B cell (primary cell): ENCODE results near the gene IMMP2L. TPM values are rescaled to one million over a fixed set of nuclear protein-coding genes. Genes with fewer than 3 reads are reported as not detected.

Experiments used
- ATAC-seq: fragments of 200-7000 bp; cut with Tn5 transposase; one replicate; pipeline ENCODE4 v1.10.0; 2021; ENCODE audit warnings: low read depth, mild to moderate bottlenecking, moderate number of reproducible peaks, moderate library complexity
- CTCF ChIA-PET: fragments of 350-600 bp; sonication (Branson Sonifier 250); formaldehyde crosslinking; loops from one replicate; lab custom pipeline; 2021; ENCODE audit warnings: antibody characterized with exemption, inconsistent platforms; lab: Charles Lee
- POLR2A ChIA-PET: fragments of 350-600 bp; sonication (Branson Sonifier 250); formaldehyde crosslinking; loops from one replicate; lab custom pipeline; 2021; ENCODE audit warnings: antibody characterized with exemption; lab: Charles Lee
- DNase-seq: peaks from one replicate; pipeline ENCODE4 v3.0.0; 2013
- H2AFZ ChIP-seq: 2 replicates; pipeline ENCODE4 v1.6.1; 2012; ENCODE audit warnings: mild to moderate bottlenecking, low read depth, low read length; ENCODE audit not compliant: insufficient read depth, poor library complexity, severe bottlenecking
- H3K27ac ChIP-seq, 2 donors: 1 replicate in 1 of 2; 2 replicates in 1 of 2; pipeline ENCODE4 v1.5.1; 2012 to 2013; ENCODE audit warnings: low read length in 2 of 2, mild to moderate bottlenecking in 2 of 2, moderate library complexity in 1 of 2
- H3K27me3 ChIP-seq, 4 experiments: fragments of 200-600 bp in 1 of 4; sonication (generic) in 1 of 4; replicated peaks in 1 of 4; 1 replicate in 2 of 4; 2 replicates in 2 of 4; pipeline versions ENCODE4 v1.6.1 to v1.7.0; 2013 to 2016; ENCODE audit warnings: low read length in 3 of 4, mild to moderate bottlenecking in 2 of 4, mixed read lengths in 1 of 4, moderate library complexity in 1 of 4; ENCODE audit not compliant: insufficient read depth in 4 of 4, control insufficient read depth in 3 of 4; ENCODE audit errors: control extremely low read depth in 1 of 4
- H3K36me3 ChIP-seq, 2 experiments: replicated peaks in 1 of 2; 1 replicate in 1 of 2; 2 replicates in 1 of 2; pipeline versions ENCODE4 v1.6.1 to v1.7.1; 2013; ENCODE audit warnings: low read length in 1 of 2; ENCODE audit not compliant: insufficient read depth in 2 of 2, control insufficient read depth in 1 of 2; ENCODE audit errors: control extremely low read depth in 1 of 2, extremely low read depth in 1 of 2
- H3K4me1 ChIP-seq, 2 donors: fragments of 200-600 bp in 1 of 2; sonication (generic) in 1 of 2; 1 replicate in 1 of 2; 2 replicates in 1 of 2; pipeline versions ENCODE4 v1.5.1 to v1.6.1; 2013 to 2017; ENCODE audit warnings: low read length in 2 of 2; ENCODE audit not compliant: control insufficient read depth in 2 of 2, insufficient read depth in 2 of 2
- H3K4me2 ChIP-seq: replicated peaks from 2 replicates; pipeline ENCODE3; 2012; ENCODE audit warnings: mild to moderate bottlenecking, low read depth, low read length; ENCODE audit not compliant: poor library complexity, severe bottlenecking
- H3K4me3 ChIP-seq, 5 experiments: fragments of 200-600 bp in 1 of 5; sonication (generic) in 1 of 5; 1 replicate in 3 of 5; 2 replicates in 2 of 5; pipeline versions ENCODE4 v1.5.1 to v1.7.0; 2011 to 2016; ENCODE audit warnings: low read length in 4 of 5, mild to moderate bottlenecking in 4 of 5, low read depth in 2 of 5, control low read depth in 1 of 5, moderate library complexity in 1 of 5; ENCODE audit not compliant: insufficient read depth in 1 of 5; ENCODE audit errors: control extremely low read depth in 1 of 5, extremely low read depth in 1 of 5
- H3K79me2 ChIP-seq: fragments of 200-600 bp; sonication (generic); one replicate; pipeline ENCODE4 v1.6.0; 2016; ENCODE audit warnings: low read length; ENCODE audit not compliant: control insufficient read depth, insufficient read depth
- H3K9ac ChIP-seq: fragments of 200-600 bp; sonication (generic); 2 replicates; pipeline ENCODE4 v1.6.1; 2017; ENCODE audit warnings: mild to moderate bottlenecking, low read length, moderate library complexity
- H3K9me3 ChIP-seq, 3 donors: one replicate each; pipeline versions ENCODE4 v1.6.1 to v1.7.1; 2013; ENCODE audit warnings: low read length in 2 of 3; ENCODE audit not compliant: control insufficient read depth in 2 of 3, insufficient read depth in 1 of 3; ENCODE audit errors: control extremely low read depth in 1 of 3
- H4K20me1 ChIP-seq: 2 replicates; pipeline ENCODE4 v1.6.0; 2012; ENCODE audit warnings: mild to moderate bottlenecking, low read length; ENCODE audit not compliant: insufficient read depth, control insufficient read depth, poor library complexity, severe bottlenecking
- H3K27ac Mint-ChIP-seq: one replicate; pipeline ENCODE4 v1.8.0; 2021; ENCODE audit warnings: mixed read lengths
- H3K27me3 Mint-ChIP-seq: one replicate; pipeline ENCODE4 v1.8.0; 2021; ENCODE audit warnings: mixed read lengths
- H3K4me1 Mint-ChIP-seq: one replicate; pipeline ENCODE4 v1.8.0; 2021; ENCODE audit warnings: mixed read lengths
- H3K4me3 Mint-ChIP-seq: one replicate; pipeline ENCODE4 v1.8.0; 2021; ENCODE audit warnings: mixed read lengths
- H3K9me3 Mint-ChIP-seq: one replicate; pipeline ENCODE4 v1.8.0; 2022; ENCODE audit warnings: mixed read lengths; ENCODE audit not compliant: insufficient read depth
- EZH2 ChIP-seq: IDR thresholded peaks from 2 replicates; pipeline ENCODE4 v1.6.1; 2012; ENCODE audit warnings: borderline replicate concordance, low read depth, mild to moderate bottlenecking, moderate library complexity, low read length; ENCODE audit not compliant: insufficient read depth, poor library complexity, severe bottlenecking
- WGBS: methylation state at CpG from one replicate; pipeline ENCODE4 v1.1.5; 2013; ENCODE audit warnings: missing lambda C conversion rate; ENCODE audit not compliant: insufficient coverage; 5-methylcytosine and 5-hydroxymethylcytosine counted together
- intact Hi-C: fragments of 100-400 bp; cut with micrococcal nuclease; formaldehyde crosslinking; loops from one replicate; pipeline ENCODE4 v1.10.0; 2022
- polyA plus RNA-seq: library from polyadenylated mRNA; depleted of rRNA; stranded (reverse); fragments of >200 nt; gene quantifications from 2 replicates; pipeline ENCODE4 v1.2.3, GENCODE V29; 2012
- total RNA-seq, 2 donors: library from RNA; stranded (reverse); fragments of 120-200 nt in 1 of 2; gene quantifications; 1 replicate in 1 of 2; 2 replicates in 1 of 2; pipeline versions ENCODE4 v1.2.3 to v1.2.4, GENCODE V29; 2013 to 2022
- TF ChIP-seq, protein P1 (sequence below): fragments of 200-600 bp; IDR thresholded peaks from one replicate; pipeline ENCODE4 v1.8.0; 2022; ENCODE audit warnings: antibody characterized with exemption, mild to moderate bottlenecking

Gene IMMP2L
- total and polyA plus RNA-seq, 2 donors (not counting 1 experiment from before 2014, with no cell fraction given): 3.8 to 34.2 TPM

DNA sequence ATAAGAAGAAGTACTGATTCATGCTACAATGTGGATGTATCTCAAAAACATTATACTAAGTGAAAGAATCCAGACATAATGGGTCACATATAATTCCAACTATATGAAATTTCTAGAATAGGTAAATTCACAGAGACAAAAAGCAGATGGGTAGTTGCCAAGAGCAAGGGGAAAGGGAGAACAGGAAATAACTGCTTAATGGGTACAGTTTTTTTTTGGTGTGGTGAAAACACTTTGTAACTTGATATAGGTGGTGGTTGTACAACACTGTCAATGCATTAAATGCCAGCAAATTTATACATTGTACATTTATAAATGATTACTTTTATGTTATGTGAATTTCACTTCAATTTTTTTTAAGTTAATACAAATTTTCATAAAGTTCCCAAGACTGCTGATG lies 490.7 kb downstream of the IMMP2L start:
- Histone ChIP-seq H3K4me1 (no peaks in the 10 kb centered on the region), H3K79me2 (no peaks in the 10 kb centered on the region), H3K36me3 (no peaks in the 10 kb centered on the region), H3K9ac (no peak overlapping the region), H3K9me3 (no peaks in the 10 kb centered on the region), H3K4me2 (no peak overlapping the region), H2AFZ (no peak overlapping the region), H3K27me3 (no peaks in the 10 kb centered on the region), H4K20me1 (no peaks in the 10 kb centered on the region), H3K4me3 (no peak overlapping the region), H3K27ac (no peak overlapping the region)
- Mint-ChIP-seq H3K9me3 (no peaks in the 10 kb centered on the region), H3K27me3 (no peaks in the 10 kb centered on the region), H3K4me1 (peaks cover 5% of the 10 kb centered on the region), H3K4me3 (no peak overlapping the region), H3K27ac (no peak overlapping the region)
- ChIA-PET CTCF (no interaction called here), POLR2A (no interaction called here)
- TF ChIP-seq, protein P1, sequence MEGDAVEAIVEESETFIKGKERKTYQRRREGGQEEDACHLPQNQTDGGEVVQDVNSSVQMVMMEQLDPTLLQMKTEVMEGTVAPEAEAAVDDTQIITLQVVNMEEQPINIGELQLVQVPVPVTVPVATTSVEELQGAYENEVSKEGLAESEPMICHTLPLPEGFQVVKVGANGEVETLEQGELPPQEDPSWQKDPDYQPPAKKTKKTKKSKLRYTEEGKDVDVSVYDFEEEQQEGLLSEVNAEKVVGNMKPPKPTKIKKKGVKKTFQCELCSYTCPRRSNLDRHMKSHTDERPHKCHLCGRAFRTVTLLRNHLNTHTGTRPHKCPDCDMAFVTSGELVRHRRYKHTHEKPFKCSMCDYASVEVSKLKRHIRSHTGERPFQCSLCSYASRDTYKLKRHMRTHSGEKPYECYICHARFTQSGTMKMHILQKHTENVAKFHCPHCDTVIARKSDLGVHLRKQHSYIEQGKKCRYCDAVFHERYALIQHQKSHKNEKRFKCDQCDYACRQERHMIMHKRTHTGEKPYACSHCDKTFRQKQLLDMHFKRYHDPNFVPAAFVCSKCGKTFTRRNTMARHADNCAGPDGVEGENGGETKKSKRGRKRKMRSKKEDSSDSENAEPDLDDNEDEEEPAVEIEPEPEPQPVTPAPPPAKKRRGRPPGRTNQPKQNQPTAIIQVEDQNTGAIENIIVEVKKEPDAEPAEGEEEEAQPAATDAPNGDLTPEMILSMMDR: no peak
- no peak for TF ChIP-seq EZH2
- no peak for ATAC-seq
- DNase-seq: no peak
- intact Hi-C loops: no loop called here

DNA sequence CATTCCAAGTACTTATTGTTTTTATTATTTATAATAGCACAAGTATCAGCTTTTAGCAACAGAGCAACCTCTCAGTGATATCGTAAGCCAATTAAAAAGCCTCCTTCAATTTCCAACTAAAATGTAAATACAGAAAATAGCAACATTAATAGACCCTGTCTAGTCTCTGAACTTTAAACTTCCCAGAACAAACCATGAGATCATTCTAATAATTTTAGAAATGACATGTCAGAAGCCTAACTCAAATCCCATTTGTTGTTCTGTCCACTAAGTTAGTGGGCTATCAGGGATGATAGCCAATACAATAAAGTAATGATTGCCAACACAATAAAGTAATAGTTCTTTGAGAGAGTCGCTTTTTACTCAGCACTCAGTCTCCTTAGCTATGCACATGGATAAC lies 493.7 kb downstream of the IMMP2L start:
- CTCF ChIA-PET: interaction anchor here (1.5 kb wide), 1 partner anchor 22 kb away, joined by 3 read pairs; the partner anchor contains the start of gene LRRN3

More for the DNA sequence above, 493.7 kb downstream of the IMMP2L start:
- no peaks in the 10 kb centered on the region for H3K36me3 ChIP-seq
- no peaks in the 10 kb centered on the region for H3K4me1 ChIP-seq
- H3K4me2 ChIP-seq: no peak overlapping the region
- no peak overlapping the region for H3K9ac ChIP-seq
- H3K27ac Mint-ChIP-seq: no peak overlapping the region
- no peak overlapping the region for H3K4me3 Mint-ChIP-seq
- no peaks in the 10 kb centered on the region for H3K4me1 Mint-ChIP-seq
- intact Hi-C loops: no loop called here
- no peaks in the 10 kb centered on the region for H3K27me3 Mint-ChIP-seq
- no peaks in the 10 kb centered on the region for H3K79me2 ChIP-seq
- ATAC-seq: no peak
- no peak overlapping the region for H2AFZ ChIP-seq
- H3K27ac ChIP-seq: no peak overlapping the region
- POLR2A ChIA-PET: no interaction called here
- H3K9me3 ChIP-seq: peaks cover 0 to 6% (median 0%) of the 10 kb centered on the region in 3 donors
- no peaks in the 10 kb centered on the region for H4K20me1 ChIP-seq
- peaks cover 5% of the 10 kb centered on the region for H3K9me3 Mint-ChIP-seq
- WGBS: no CpG with 5 or more reads among the region's 2 CpGs
- no peak overlapping the region for H3K4me3 ChIP-seq
- no peak for DNase-seq
- TF ChIP-seq, protein P1: no peak
- TF ChIP-seq EZH2: no peak
- H3K27me3 ChIP-seq: no peaks in the 10 kb centered on the region
